ENCODE measurements around the gene SENP6. TPM values are rescaled to one million over a fixed set of nuclear protein-coding genes. Genes with fewer than 3 reads are reported as not detected.
A peak's percentile ranks its signal among the peaks of the same experiment; 100 is the strongest.

Gene SENP6
- total RNA-seq, 2 experiments from 2014 or later: 70.2 to 72.0 TPM

DNA sequence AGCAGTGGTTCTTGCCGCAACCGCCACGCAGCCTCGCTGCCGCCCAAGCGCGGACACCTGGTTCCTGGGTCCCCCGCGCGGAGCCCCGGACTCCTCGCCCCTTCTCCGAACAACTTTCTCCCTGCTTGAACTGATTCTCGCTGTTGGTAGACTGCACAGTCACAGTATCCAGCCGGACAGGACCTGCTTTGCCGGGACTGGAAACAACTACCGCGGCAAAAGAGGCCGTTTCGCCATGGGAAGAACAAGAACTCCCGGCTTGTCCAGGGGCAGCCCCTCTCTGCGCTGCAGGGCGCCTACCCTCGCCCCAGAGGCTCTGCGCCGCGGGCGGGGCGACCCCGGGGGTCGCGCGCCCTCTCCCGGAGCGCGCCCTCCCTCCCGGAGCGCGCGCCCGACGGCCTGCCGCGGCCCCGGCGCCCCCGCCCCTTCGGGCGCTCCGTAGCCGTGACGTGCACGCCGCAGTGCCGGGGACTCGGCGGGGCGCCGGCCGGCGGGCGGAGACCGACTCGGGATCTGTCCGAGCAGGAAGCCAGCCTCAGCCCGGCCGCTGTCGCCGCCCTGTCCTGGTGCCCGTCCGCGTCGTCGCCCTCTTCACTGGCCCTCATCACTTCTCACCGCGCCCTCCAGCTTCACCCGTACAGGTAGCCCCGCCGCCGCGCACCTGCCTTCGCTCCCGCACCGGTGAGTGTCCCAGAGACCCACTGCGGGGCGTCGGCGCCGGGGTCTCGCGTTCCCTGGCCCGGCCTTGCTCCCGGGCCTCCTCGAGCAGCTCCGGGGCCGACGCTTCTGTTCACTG is 147.3 kb downstream of the SENP6 start, which contains the start of gene MYO6:
TSS of gene MYO6 (plus strand) at position 497 of the 796 bp plus-strand sequence. CDS start 68,309 bp downstream, outside the sequence.
- H3K4me1 Mint-ChIP-seq (ENCODE audit: low read depth): peaks cover 6% of the 10 kb centered on the region
- ChIA-PET CTCF (no interaction called here), POLR2A (no interaction called here)
- ATAC-seq (peak; percentile 85), DNase-seq (peak; percentile 25)
- no peaks in the 10 kb centered on the region for H3K9me3 Mint-ChIP-seq
- H3K27ac Mint-ChIP-seq: no peak within 1 kb of the TSS
- H3K36me3 Mint-ChIP-seq (ENCODE audit: low read depth): no peaks in the 10 kb centered on the region
- intact Hi-C loops (cut with micrococcal nuclease): no loop called here
- H3K4me3 Mint-ChIP-seq: peak within 1 kb of the TSS; percentile 82
- H3K27me3 Mint-ChIP-seq: peaks cover 40% of the 10 kb centered on the region
- TF ChIP-seq, protein P1, sequence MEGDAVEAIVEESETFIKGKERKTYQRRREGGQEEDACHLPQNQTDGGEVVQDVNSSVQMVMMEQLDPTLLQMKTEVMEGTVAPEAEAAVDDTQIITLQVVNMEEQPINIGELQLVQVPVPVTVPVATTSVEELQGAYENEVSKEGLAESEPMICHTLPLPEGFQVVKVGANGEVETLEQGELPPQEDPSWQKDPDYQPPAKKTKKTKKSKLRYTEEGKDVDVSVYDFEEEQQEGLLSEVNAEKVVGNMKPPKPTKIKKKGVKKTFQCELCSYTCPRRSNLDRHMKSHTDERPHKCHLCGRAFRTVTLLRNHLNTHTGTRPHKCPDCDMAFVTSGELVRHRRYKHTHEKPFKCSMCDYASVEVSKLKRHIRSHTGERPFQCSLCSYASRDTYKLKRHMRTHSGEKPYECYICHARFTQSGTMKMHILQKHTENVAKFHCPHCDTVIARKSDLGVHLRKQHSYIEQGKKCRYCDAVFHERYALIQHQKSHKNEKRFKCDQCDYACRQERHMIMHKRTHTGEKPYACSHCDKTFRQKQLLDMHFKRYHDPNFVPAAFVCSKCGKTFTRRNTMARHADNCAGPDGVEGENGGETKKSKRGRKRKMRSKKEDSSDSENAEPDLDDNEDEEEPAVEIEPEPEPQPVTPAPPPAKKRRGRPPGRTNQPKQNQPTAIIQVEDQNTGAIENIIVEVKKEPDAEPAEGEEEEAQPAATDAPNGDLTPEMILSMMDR (IDR thresholded peaks at IDR 0.05): no peak

DNA sequence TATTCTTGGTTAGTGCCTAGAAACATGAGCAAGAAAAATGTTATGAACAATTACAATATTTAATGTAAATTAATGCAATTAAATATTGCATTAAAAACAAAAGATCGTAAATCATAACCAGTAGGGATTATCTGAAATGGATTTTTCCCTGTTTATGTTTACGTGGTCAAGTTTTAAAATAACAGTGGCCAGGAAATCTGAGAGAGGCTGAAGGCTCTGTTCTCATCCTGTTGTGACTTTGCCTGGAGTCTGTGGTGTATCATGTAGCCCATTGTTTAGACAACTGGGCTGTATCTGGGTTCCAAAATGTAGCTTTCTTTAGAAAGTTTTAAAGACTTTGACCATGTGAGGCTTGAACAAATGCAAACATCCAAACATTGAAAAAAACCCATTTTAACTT is 149.8 kb downstream of the SENP6 start:
- no peak overlapping the region for H3K27ac Mint-ChIP-seq
- no peaks in the 10 kb centered on the region for H3K9me3 Mint-ChIP-seq

GRCh38 chr6:75752365-75752764 is 150.7 kb downstream of the SENP6 start:
- DNase-seq (no peak), ATAC-seq (no peak)
- Mint-ChIP-seq H3K27me3 (peaks cover 34% of the 10 kb centered on the region), H3K4me3 (no peak overlapping the region), H3K4me1 (ENCODE audit: low read depth) (peaks cover 6% of the 10 kb centered on the region), H3K9me3 (no peaks in the 10 kb centered on the region), H3K27ac (no peak overlapping the region), H3K36me3 (ENCODE audit: low read depth) (no peaks in the 10 kb centered on the region)
- ChIA-PET CTCF (no interaction called here), POLR2A (no interaction called here)
- intact Hi-C loops (cut with micrococcal nuclease): no loop called here
- TF ChIP-seq, protein P1 (IDR thresholded peaks at IDR 0.05): no peak

More for the DNA sequence above, 149.8 kb downstream of the SENP6 start:
- ATAC-seq (no peak), DNase-seq (no peak)
- Mint-ChIP-seq H3K4me3 (no peak overlapping the region), H3K36me3 (ENCODE audit: low read depth) (no peaks in the 10 kb centered on the region), H3K27me3 (peaks cover 33% of the 10 kb centered on the region), H3K4me1 (ENCODE audit: low read depth) (peaks cover 6% of the 10 kb centered on the region)
- CTCF ChIA-PET: no interaction called here
- POLR2A ChIA-PET: no interaction called here
- intact Hi-C loops (cut with micrococcal nuclease): no loop called here
- TF ChIP-seq, protein P1 (IDR thresholded peaks at IDR 0.05): no peak

GRCh38 chr6:75755704-75756103 is 154.0 kb downstream of the SENP6 start:
- Mint-ChIP-seq H3K9me3 (no peaks in the 10 kb centered on the region), H3K4me3 (no peak overlapping the region), H3K36me3 (ENCODE audit: low read depth) (no peaks in the 10 kb centered on the region), H3K4me1 (ENCODE audit: low read depth) (peaks cover 2% of the 10 kb centered on the region), H3K27ac (no peak overlapping the region), H3K27me3 (peaks cover 36% of the 10 kb centered on the region)
- DNase-seq: no peak
- TF ChIP-seq, protein P1 (IDR thresholded peaks at IDR 0.05): no peak
- intact Hi-C loops (cut with micrococcal nuclease): no loop called here
- CTCF ChIA-PET: no interaction called here
- no peak for ATAC-seq
- POLR2A ChIA-PET: no interaction called here

- no peak for ATAC-seq
- CTCF ChIA-PET: interaction anchor here (0.6 kb wide), 1 partner anchor 136 kb away, joined by 3 read pairs; no protein-coding TSS in a partner anchor
- Mint-ChIP-seq H3K4me3 (no peak overlapping the region), H3K9me3 (no peaks in the 10 kb centered on the region), H3K36me3 (ENCODE audit: low read depth) (no peaks in the 10 kb centered on the region), H3K27ac (no peak overlapping the region), H3K4me1 (ENCODE audit: low read depth) (no peaks in the 10 kb centered on the region), H3K27me3 (peaks cover 41% of the 10 kb centered on the region)
- intact Hi-C loops (cut with micrococcal nuclease): no loop called here
- DNase-seq: no peak
- TF ChIP-seq, protein P1 (IDR thresholded peaks at IDR 0.05): no peak
- POLR2A ChIA-PET: no interaction called here
These were observed 155.6 kb downstream of the SENP6 start for GRCh38 chr6:75757295-75757694.
